ENCODE results near the gene RPRD2.

The RPRD2 gene

DNA sequence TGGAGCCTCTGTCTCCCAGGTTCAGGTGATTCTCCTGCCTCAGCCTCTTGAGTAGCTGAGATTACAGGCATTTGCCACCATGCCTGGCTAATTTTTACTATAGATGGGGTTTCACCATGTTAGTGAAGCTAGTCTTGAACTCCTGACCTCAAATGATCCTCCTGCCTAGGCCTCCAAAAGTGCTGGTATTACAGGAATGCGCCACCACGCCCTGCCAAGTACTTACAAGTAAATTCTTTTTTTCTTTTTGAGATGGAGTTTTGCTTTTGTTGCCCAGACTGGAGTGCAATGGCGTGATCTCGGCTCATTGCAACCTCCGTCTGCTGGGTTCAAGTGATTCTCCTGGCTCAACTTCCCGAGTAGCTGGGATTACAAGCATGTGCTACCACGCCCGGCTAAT lies 42.5 kb downstream of the RPRD2 start:
- no peak for DNase-seq (ENCODE audit: low read depth in 1 of 2, low spot score in 1 of 2)
- H3K27me3 ChIP-seq (ENCODE audit: insufficient read depth, poor library complexity, severe bottlenecking): no peaks in the 10 kb centered on the region

DNA sequence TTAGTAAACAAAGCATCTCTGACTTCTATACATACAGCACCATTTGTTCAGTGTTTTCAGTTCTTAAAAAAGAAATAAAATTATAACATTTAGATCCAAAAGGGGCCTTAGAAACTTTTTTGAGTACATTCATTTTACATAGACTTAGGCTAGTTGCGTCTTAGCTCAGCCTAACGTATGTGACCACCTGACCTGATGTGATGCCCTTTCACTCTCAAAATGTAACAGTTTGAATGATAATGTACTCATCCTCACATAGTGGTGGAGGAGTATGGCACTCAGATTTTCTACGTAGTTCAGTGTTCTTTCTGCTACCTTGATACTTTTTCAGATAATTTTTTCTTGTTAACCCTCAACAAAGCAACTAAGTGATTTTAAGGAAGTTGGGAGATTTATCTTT lies 43.4 kb downstream of the RPRD2 start:
- DNase-seq (ENCODE audit: low read depth in 1 of 2, low spot score in 1 of 2): no peak
- Histone ChIP-seq H3K27ac (replicated peaks) (no peak overlapping the region), H3K27me3 (ENCODE audit: insufficient read depth, poor library complexity, severe bottlenecking) (no peaks in the 10 kb centered on the region), H3K4me3 (replicated peaks; ENCODE audit: insufficient read depth, low read length) (no peak overlapping the region)
- TF ChIP-seq SPI1 (IDR thresholded peaks at IDR 0.05; ENCODE audit: borderline replicate concordance, low read depth): no peak
- TF ChIP-seq, protein P1, sequence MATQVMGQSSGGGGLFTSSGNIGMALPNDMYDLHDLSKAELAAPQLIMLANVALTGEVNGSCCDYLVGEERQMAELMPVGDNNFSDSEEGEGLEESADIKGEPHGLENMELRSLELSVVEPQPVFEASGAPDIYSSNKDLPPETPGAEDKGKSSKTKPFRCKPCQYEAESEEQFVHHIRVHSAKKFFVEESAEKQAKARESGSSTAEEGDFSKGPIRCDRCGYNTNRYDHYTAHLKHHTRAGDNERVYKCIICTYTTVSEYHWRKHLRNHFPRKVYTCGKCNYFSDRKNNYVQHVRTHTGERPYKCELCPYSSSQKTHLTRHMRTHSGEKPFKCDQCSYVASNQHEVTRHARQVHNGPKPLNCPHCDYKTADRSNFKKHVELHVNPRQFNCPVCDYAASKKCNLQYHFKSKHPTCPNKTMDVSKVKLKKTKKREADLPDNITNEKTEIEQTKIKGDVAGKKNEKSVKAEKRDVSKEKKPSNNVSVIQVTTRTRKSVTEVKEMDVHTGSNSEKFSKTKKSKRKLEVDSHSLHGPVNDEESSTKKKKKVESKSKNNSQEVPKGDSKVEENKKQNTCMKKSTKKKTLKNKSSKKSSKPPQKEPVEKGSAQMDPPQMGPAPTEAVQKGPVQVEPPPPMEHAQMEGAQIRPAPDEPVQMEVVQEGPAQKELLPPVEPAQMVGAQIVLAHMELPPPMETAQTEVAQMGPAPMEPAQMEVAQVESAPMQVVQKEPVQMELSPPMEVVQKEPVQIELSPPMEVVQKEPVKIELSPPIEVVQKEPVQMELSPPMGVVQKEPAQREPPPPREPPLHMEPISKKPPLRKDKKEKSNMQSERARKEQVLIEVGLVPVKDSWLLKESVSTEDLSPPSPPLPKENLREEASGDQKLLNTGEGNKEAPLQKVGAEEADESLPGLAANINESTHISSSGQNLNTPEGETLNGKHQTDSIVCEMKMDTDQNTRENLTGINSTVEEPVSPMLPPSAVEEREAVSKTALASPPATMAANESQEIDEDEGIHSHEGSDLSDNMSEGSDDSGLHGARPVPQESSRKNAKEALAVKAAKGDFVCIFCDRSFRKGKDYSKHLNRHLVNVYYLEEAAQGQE (IDR thresholded peaks at IDR 0.05; ENCODE audit: insufficient replicate concordance, low read depth): no peak
- TF ChIP-seq GABPA (IDR thresholded peaks at IDR 0.05; ENCODE audit: low read depth): no peak
- no peak for TF ChIP-seq POLR2AphosphoS5 (IDR thresholded peaks at IDR 0.05; ENCODE audit: low read depth)
- TF ChIP-seq, protein P2, sequence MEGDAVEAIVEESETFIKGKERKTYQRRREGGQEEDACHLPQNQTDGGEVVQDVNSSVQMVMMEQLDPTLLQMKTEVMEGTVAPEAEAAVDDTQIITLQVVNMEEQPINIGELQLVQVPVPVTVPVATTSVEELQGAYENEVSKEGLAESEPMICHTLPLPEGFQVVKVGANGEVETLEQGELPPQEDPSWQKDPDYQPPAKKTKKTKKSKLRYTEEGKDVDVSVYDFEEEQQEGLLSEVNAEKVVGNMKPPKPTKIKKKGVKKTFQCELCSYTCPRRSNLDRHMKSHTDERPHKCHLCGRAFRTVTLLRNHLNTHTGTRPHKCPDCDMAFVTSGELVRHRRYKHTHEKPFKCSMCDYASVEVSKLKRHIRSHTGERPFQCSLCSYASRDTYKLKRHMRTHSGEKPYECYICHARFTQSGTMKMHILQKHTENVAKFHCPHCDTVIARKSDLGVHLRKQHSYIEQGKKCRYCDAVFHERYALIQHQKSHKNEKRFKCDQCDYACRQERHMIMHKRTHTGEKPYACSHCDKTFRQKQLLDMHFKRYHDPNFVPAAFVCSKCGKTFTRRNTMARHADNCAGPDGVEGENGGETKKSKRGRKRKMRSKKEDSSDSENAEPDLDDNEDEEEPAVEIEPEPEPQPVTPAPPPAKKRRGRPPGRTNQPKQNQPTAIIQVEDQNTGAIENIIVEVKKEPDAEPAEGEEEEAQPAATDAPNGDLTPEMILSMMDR (IDR thresholded peaks at IDR 0.05; ENCODE audit: insufficient read depth, low read length): no peak

More for the DNA sequence above, 42.5 kb downstream of the RPRD2 start:
- no peak overlapping the region for H3K4me3 ChIP-seq (replicated peaks; ENCODE audit: insufficient read depth, low read length)
- TF ChIP-seq POLR2AphosphoS5 (IDR thresholded peaks at IDR 0.05; ENCODE audit: low read depth) (no peak), GABPA (IDR thresholded peaks at IDR 0.05; ENCODE audit: low read depth) (no peak), SPI1 (IDR thresholded peaks at IDR 0.05; ENCODE audit: borderline replicate concordance, low read depth) (no peak)
- TF ChIP-seq, protein P1 (IDR thresholded peaks at IDR 0.05; ENCODE audit: insufficient replicate concordance, low read depth): no peak
- TF ChIP-seq, protein P2 (IDR thresholded peaks at IDR 0.05; ENCODE audit: insufficient read depth, low read length): no peak
- no peak overlapping the region for H3K27ac ChIP-seq (replicated peaks)

DNA sequence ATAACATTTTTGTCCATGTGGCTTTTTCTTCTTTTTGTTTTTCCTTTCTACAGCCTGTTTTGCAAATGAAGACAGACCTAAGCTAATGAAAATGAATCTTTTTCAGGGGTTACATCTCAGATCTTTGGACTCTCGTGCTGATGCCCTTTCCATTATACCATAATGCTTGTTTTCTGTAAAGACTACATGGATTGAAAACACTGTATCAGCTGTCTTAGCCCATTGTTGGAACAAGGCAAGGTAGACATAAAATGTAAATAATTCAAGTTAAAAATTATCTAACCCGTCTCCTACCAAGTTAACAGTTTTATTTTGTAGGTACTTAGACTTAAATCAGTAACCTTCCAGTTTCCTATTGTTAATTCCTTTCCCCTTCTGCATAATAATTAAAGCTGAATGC lies 44.9 kb downstream of the RPRD2 start:
- H3K27me3 ChIP-seq (ENCODE audit: insufficient read depth, poor library complexity, severe bottlenecking): no peaks in the 10 kb centered on the region
- peak overlapping the region; percentile 13; the same call in 1 of the 2 replicates for H3K27ac ChIP-seq (replicated peaks)
- H3K4me3 ChIP-seq (replicated peaks; ENCODE audit: insufficient read depth, low read length): no peak overlapping the region
- no peak for TF ChIP-seq SPI1 (IDR thresholded peaks at IDR 0.05; ENCODE audit: borderline replicate concordance, low read depth)
- TF ChIP-seq GABPA (IDR thresholded peaks at IDR 0.05; ENCODE audit: low read depth): no peak
- TF ChIP-seq, protein P2 (IDR thresholded peaks at IDR 0.05; ENCODE audit: insufficient read depth, low read length): no peak
- TF ChIP-seq, protein P1 (IDR thresholded peaks at IDR 0.05; ENCODE audit: insufficient replicate concordance, low read depth): no peak
- no peak for TF ChIP-seq POLR2AphosphoS5 (IDR thresholded peaks at IDR 0.05; ENCODE audit: low read depth)
- DNase-seq (ENCODE audit: low read depth in 1 of 2, low spot score in 1 of 2): no peak
